Measurements from ENCODE around the gene EPAS1.

Gene EPAS1

GRCh38 chr2:46296840-46297545, at the start of gene EPAS1:
Gene EPAS1, plus strand, starts transcription at chr2:46297407. Its CDS starts 505 bp downstream, at chr2:46297912.
- DNase-seq (ENCODE audit: low read depth), result peak; percentile 88
- H3K4me3 ChIP-seq (ENCODE audit: low read length), result peak within 1 kb of the TSS; percentile 95
- TF ChIP-seq CTCF (IDR thresholded peaks at IDR 0.05; ENCODE audit: insufficient read depth, low read depth, low read length, missing control alignments), result no peak

- TF ChIP-seq CTCF (IDR thresholded peaks at IDR 0.05; ENCODE audit: insufficient read depth, low read depth, low read length, missing control alignments), result no peak
- DNase-seq (ENCODE audit: low read depth), result no peak
- no peak overlapping the region for H3K4me3 ChIP-seq (ENCODE audit: low read length)
Measured at GRCh38 chr2:46248171-46248570, 49.0 kb upstream of the EPAS1 start.

GRCh38 chr2:46249654-46250053, 47.6 kb upstream of the EPAS1 start:
- no peak for TF ChIP-seq CTCF (IDR thresholded peaks at IDR 0.05; ENCODE audit: insufficient read depth, low read depth, low read length, missing control alignments)
- DNase-seq (ENCODE audit: low read depth), result no peak
- H3K4me3 ChIP-seq (ENCODE audit: low read length), result no peak overlapping the region

- peak; percentile 61 for DNase-seq (ENCODE audit: low read depth)
- TF ChIP-seq CTCF (IDR thresholded peaks at IDR 0.05; ENCODE audit: insufficient read depth, low read depth, low read length, missing control alignments), result no peak
Measured at GRCh38 chr2:46252891-46253659, 44.1 kb upstream of the EPAS1 start.

GRCh38 chr2:46254474-46254873, 42.7 kb upstream of the EPAS1 start:
- no peak for DNase-seq (ENCODE audit: low read depth)
- TF ChIP-seq CTCF (IDR thresholded peaks at IDR 0.05; ENCODE audit: insufficient read depth, low read depth, low read length, missing control alignments), result no peak
- H3K4me3 ChIP-seq (ENCODE audit: low read length), result no peak overlapping the region

More at GRCh38 chr2:46252891-46253659, 44.1 kb upstream of the EPAS1 start:
- H3K4me3 ChIP-seq (ENCODE audit: low read length), result no peak overlapping the region

GRCh38 chr2:46256563-46257142, 40.6 kb upstream of the EPAS1 start:
- DNase-seq (ENCODE audit: low read depth), result no peak
- H3K4me3 ChIP-seq (ENCODE audit: low read length), result no peak overlapping the region
- TF ChIP-seq CTCF (IDR thresholded peaks at IDR 0.05; ENCODE audit: insufficient read depth, low read depth, low read length, missing control alignments), result no peak

Measured in epithelial cell of esophagus (primary cell).